LNCAP (cell line): Measurements from ENCODE around the gene FAM110D.

Experiments
- CTCF ChIP-seq: fragments of 450-650 bp; IDR thresholded peaks from 2 replicates; pipeline ENCODE4 v1.5.1; 2017; ENCODE audit warnings: mild to moderate bottlenecking

FAM110D gene

DNA sequence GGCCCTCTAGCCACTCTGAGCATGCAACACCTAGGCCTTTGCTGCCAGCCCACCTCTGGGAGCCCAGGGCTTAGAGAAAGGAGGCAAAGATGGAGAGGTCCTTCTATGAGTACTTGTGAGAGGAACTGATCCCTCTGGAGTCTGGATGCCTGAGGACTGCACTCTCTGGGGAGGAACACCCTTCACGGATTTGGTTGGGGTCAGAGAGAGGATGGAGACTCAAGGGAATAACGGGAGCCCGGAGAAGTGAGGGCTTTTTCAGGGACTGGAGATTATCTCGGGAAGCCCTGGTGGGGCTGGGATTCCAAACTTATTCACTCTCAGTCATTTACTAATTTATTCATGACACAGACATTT, 10.3 kb downstream of the FAM110D start:
- no peak for TF ChIP-seq CTCF

DNA sequence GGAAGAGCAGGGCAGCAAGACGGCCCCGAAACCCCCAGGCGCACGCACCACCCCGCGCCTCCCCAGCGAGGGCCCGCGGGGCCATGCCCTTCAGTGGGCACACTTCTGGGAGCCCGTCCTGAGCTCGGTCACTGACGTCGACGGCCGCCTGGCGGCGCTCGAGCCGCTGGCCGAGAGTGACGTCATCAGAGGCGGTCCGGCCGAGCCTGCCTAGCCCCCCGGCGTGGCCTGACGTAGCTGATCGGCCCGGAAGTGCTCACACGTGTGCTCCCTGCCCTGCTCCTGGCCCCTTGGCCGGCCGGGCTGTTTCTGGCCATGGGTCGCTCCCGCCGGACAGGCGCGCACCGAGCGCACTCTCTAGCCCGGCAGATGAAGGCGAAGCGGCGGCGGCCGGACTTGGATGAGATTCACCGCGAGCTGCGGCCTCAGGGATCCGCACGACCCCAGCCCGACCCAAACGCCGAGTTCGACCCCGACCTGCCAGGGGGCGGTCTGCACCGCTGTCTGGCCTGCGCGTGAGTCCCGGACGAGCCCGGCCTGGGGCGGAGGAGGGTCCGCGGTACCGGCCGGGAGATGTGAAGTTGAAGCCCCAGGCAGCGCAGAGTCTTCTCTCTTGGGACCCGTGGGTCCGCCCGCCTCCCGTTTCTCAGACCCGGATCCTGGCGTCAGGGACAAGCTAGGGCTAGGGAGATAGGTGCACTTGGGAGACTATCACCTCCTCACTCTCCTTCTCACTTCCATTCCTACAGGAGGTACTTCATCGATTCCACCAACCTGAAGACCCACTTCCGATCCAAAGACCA, 11.0 kb downstream of the FAM110D start, which contains the start of gene ZNF593:
Gene ZNF593, plus strand, starts transcription at position 240 of the 803 bp plus-strand sequence. Its CDS starts 76 bp downstream, at position 316.
- peak; percentile 68 for TF ChIP-seq CTCF

DNA sequence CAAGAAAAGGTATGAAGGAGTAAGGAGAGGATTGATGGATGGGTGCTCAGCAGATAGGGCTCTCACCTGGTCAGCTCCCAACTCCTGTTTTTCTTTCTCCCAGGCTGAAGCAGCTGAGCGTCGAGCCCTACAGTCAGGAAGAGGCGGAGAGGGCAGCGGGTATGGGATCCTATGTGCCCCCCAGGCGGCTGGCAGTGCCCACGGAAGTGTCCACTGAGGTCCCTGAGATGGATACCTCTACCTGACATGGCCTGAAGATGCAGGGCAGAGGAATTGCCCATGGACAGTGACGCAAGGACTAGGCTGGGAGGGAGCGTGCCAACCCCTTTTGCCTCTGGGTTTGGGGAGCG, 11.6 kb downstream of the FAM110D start:
- TF ChIP-seq CTCF, result no peak

DNA sequence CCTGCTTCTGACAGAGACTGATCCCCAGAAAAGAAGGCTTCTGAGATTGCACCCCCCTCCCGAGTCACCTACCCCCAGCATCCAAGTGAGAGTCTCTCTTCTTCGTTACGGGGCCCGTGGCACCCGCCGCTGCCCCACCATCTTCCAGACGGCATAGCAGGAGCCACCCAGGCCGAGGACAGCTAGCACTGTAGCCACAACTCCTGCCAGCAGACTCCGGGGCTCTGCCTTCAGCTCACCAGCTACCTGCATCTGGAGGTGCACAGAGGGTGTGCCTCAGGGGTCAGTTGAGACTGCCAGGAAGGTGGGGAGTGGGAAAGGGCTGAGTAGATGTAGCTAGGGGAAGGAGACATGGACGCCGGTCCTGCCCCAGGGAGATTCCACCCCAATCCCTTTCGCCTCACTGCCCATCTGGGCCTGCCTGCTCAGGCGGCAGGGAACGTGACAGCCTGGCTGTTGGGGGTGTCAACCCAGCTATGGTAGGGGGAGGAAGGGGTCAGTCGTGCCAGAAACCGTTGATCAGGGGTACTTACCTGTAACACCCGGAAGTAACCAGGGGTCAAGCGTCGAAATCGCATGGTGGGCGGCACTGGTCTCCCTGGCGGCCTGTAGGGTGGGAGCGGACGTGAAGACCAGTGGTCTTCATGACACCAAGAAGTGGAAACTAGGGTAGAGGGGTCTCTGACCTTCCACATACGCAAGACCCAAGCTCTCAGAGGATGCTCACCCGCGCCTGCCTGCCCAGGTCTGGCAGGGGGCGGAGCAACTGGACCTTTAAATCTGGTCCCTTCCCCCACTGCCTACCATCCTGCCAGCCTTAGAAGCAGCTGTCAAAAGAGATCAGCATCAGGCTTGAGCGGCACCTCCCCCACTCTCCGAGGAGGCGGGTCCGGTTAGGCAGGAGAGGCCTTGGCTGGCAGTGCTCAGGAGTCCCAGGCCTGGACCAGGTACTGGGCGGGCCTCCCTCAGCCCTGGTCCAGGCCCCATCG, 12.5 kb downstream of the FAM110D start, which contains the start of gene ZNF593OS:
Gene ZNF593OS, minus strand, starts transcription at position 749 of the 989 bp plus-strand sequence. Its CDS starts 171 bp downstream, at position 578.
- TF ChIP-seq CTCF, result no peak

DNA sequence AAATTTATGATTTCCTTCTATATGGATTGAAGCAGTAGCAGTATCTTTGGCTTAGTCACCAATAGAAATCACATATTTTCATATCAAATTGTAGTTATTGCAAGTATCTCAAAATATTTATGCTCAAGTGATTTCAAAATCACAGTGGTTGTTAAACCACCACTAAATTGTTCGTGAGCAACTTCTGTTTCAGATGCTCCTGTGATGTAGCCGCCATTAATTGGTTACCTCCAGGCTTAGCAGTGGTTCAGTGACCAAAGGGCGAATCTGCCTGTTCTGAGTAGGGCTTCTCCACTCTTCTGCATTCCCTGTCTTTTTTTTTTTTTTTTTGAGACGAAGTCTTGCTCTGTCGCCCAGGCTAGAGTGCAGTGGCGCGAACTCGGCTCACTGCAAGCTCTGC, 16.5 kb downstream of the FAM110D start:
- TF ChIP-seq CTCF, result no peak

- peak; percentile 35 for TF ChIP-seq CTCF
Observed at GRCh38 chr1:26177182-26177684, 18.4 kb downstream of the FAM110D start, which contains the start of gene CNKSR1. TSS of gene CNKSR1 (plus strand) at chr1:26177491. CDS start at chr1:26177548, 57 bp downstream.

DNA sequence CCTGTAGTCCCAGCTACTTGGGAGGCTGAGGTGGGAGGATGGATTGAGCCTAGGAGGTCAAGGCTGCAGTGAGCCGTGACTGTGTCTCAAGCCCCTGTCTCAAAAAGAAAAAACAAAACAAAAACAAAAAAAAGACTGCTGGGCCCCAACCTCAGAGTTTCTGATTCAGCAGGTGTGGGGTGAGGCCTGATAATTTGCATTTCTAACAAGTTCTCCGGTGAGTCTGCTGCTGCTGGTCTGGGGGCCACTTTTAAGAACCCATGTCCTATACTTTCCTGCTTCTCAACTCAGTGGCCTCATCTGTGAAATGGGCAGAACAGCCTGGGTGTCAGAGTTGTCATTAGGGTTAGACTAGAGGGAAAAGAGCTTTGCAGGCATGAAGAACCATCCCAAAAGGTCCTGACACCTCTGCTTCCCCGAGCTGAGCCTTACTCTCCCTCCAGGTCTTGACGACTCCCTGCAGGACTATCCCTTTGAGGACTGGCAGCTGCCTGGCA, 21.2 kb downstream of the FAM110D start:
- TF ChIP-seq CTCF, result no peak
